T47D (cell line): Measurements from ENCODE around the gene BAHCC1.

Source experiments
- DNase-seq, 2 experiments: peaks; one replicate each; pipeline versions ENCODE4 v3.0.0 to v3.0.0-alpha.2; 2011 to 2012; ENCODE audit warnings: low read depth in 1 of 2, low spot score in 1 of 2
- JUND ChIP-seq: IDR thresholded peaks from 2 replicates; pipeline ENCODE4 v1.6.1; 2012; ENCODE audit warnings: low read depth
- in situ Hi-C: cut with HindIII; loops from 2 replicates; pipeline ENCODE4 v1.10.0; 2016; ENCODE audit warnings: low sequenced_read_pairs, low pct_unique_long_range_greater_than_20kb

The BAHCC1 gene

DNA sequence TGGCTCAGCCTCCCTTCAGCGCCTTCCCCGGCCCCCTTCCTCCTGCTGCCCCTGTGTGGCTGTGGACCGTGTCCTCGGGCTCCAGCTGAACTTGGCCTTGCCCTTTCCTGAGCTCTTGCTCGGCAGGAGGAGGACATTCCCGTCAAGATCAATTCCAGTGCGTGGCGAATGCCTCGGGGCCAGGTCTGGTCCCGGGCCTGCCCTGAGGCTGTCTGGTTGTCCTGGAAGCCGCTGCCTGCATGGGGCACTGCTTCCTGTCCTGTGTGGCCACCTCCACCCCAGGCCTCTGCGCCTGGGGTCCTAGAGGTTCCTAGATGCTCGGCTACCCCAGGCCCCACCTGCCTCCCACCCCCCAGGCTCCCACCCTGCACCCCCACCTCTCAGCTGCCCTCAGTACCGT, 12.8 kb downstream of the BAHCC1 start:
- in situ Hi-C loops: no loop called here
- DNase-seq: no peak
- TF ChIP-seq JUND: no peak

GRCh38 chr17:81409190-81409935, 14.1 kb downstream of the BAHCC1 start:
- no peak for TF ChIP-seq JUND
- no peak for DNase-seq
- in situ Hi-C loops: no loop called here

GRCh38 chr17:81410852-81411251, 15.6 kb downstream of the BAHCC1 start:
- DNase-seq: no peak
- in situ Hi-C loops: no loop called here
- TF ChIP-seq JUND: no peak

- in situ Hi-C loops: no loop called here
- no peak for DNase-seq
- TF ChIP-seq JUND: no peak
These were observed 16.0 kb downstream of the BAHCC1 start for GRCh38 chr17:81411305-81411704.

- TF ChIP-seq JUND: no peak
- no peak for DNase-seq
- in situ Hi-C loops: no loop called here
These were observed 17.3 kb downstream of the BAHCC1 start for GRCh38 chr17:81412490-81413093.

DNA sequence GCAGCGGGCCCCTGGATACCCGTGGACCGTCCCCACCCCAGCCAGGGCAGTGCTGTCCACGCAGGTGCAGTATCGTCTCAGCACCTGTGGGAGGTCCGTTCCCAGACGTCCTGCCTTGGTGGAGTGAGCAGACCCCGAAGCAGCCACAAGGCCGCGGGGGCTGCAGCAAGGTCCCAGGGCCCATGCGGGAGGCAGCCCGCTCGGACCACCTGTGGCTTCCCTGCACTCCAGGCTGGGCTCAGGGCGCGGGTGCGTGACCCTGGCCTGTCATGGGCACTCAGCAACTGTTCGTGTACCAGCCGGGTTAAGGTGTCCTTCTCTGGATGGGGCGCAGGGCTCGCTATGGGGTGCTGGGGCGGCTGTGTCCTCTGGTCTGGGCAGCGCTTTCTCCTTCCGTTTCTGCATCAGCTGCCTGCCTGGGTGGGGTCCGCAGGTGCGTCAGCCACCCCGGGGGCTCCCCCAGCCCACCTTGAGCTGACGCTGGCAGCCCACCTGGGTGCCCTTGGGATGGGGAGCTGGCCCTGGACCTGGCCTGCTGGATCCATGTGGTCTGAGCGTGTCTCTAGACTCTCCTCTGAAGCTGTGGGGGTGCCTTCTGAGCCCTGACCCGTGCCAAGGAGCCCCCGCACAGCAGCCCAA, 18.4 kb downstream of the BAHCC1 start:
- TF ChIP-seq JUND: no peak
- no peak for DNase-seq
- in situ Hi-C loops: no loop called here

GRCh38 chr17:81414756-81415516, 19.7 kb downstream of the BAHCC1 start:
- no peak for DNase-seq
- TF ChIP-seq JUND: no peak
- in situ Hi-C loops: no loop called here

DNA sequence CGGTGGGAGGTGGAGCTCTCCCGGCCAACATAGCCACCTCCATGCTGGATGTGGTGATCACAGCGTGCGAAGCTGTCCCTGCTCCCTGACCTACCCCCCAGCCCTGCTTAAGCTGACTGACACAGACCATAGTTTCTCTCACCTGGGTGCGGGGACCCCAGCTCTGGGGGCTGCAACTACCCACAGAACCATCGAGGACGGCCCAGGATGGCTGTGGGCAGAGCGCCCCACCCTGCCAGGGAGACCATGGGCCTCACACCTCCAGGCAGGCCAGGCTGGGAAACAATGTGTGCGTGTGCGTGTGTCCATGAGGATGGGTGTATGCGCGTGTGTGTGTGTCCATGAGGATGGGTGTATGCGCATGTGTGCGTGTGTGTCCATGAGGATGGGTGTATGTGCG, 20.4 kb downstream of the BAHCC1 start:
- no peak for DNase-seq
- in situ Hi-C loops: no loop called here
- no peak for TF ChIP-seq JUND

- no peak for TF ChIP-seq JUND
- no peak for DNase-seq
These were observed 21.4 kb downstream of the BAHCC1 start for GRCh38 chr17:81416612-81417011.

DNA sequence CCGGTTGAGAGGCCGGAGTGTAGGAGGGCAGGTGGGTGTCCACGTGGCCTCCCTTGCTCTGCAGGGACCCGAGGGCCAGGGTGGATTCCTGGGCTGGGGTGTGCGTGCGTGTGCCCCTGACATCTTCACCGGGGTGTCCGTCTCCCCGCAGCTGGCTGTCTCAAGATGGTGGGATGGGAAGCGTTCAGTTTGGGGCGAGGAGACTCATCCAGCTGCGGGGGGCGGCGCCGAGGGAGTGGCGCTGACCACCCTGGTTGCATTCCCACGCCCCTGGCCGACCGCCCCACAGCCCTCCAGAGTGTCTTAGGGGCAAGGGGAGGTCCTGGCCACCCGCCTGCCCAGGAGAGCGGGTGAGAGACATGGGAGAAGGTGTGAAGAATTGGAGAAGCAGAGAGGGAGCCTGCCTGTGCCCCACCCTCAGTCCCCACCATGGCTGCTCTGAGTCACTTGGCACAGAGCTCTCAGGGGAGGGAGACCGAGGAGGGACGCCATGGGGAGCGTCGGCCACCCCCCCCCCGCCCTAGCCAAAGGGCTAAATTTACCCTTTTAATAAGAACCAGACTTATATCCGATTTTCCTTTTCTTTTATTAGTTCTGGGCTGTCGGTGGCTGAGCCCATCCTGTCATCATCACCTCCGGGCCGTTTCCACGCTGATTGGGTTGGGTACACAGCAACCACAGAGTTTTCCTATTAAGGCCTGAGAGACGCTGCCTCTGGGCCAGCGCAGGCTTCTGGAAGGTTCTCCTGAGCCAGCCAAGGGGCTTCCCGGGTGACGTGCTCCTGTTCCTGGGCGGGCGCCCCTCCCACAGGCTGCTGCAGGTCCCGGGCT, 22.0 kb downstream of the BAHCC1 start:
- in situ Hi-C loops: no loop called here
- TF ChIP-seq JUND: no peak
- DNase-seq: no peak

More at GRCh38 chr17:81416612-81417011, 21.4 kb downstream of the BAHCC1 start:
- in situ Hi-C loops: no loop called here

- DNase-seq: no peak
- no peak for TF ChIP-seq JUND
- in situ Hi-C loops: no loop called here
These were observed 22.8 kb downstream of the BAHCC1 start for GRCh38 chr17:81417879-81418709.
